Activated T-cell treated with anti-CD3 and anti-CD28 coated beads for 48 hours (primary cell): ENCODE data around the gene TIGD3.
A peak's percentile ranks its signal among the peaks of the same experiment; 100 is the strongest.

Source experiments
- DNase-seq: peaks from one replicate; pipeline ENCODE4 v3.0.0-alpha.2; 2020; ENCODE audit warnings: low read depth

Gene TIGD3

GRCh38 chr11:65354265-65355012 is at the start of gene TIGD3:
Gene TIGD3 (plus strand): TSS chr11:65354751. CDS start chr11:65355809, 1,058 bp downstream.
- DNase-seq, result peak; percentile 98

- DNase-seq, result no peak
Observed at GRCh38 chr11:65305501-65306268, 48.9 kb upstream of the TIGD3 start.

GRCh38 chr11:65307298-65308229 is 47.0 kb upstream of the TIGD3 start:
- no peak for DNase-seq

GRCh38 chr11:65308281-65308891 is 46.2 kb upstream of the TIGD3 start:
- DNase-seq, result no peak

- no peak for DNase-seq
Observed at GRCh38 chr11:65309006-65309405, 45.5 kb upstream of the TIGD3 start.

- DNase-seq, result no peak
Observed at GRCh38 chr11:65310215-65310614, 44.3 kb upstream of the TIGD3 start.

- no peak for DNase-seq
Observed at GRCh38 chr11:65310736-65311135, 43.8 kb upstream of the TIGD3 start.

GRCh38 chr11:65311170-65311678 is 43.3 kb upstream of the TIGD3 start:
- DNase-seq, result no peak

GRCh38 chr11:65314501-65315203 is 39.9 kb upstream of the TIGD3 start, which contains the start of gene CDC42EP2:
Gene CDC42EP2 (plus strand): TSS chr11:65314866. CDS start chr11:65320899, 6,033 bp downstream.
- peak; percentile 80 for DNase-seq

- peak; percentile 81 for DNase-seq
Observed at GRCh38 chr11:65315204-65315865, 39.2 kb upstream of the TIGD3 start.

- no peak for DNase-seq
Observed at GRCh38 chr11:65315866-65316226, 38.7 kb upstream of the TIGD3 start.

- no peak for DNase-seq
Observed at GRCh38 chr11:65316227-65317024, 38.1 kb upstream of the TIGD3 start.

GRCh38 chr11:65317025-65317786 is 37.3 kb upstream of the TIGD3 start:
- no peak for DNase-seq

GRCh38 chr11:65320386-65321075 is 34.0 kb upstream of the TIGD3 start:
- DNase-seq, result no peak

- no peak for DNase-seq
Observed at GRCh38 chr11:65321076-65321475, 33.5 kb upstream of the TIGD3 start.

- no peak for DNase-seq
Observed at GRCh38 chr11:65321828-65322485, 32.6 kb upstream of the TIGD3 start.

GRCh38 chr11:65323813-65324212 is 30.7 kb upstream of the TIGD3 start:
- DNase-seq, result no peak

GRCh38 chr11:65325435-65325834 is 29.1 kb upstream of the TIGD3 start:
- no peak for DNase-seq
